GM19099 (cell line): ENCODE results near the gene CD3D.

Experiments used
- POLR2A ChIP-seq: IDR thresholded peaks from 3 replicates; pipeline ENCODE4 v1.6.1; 2011; ENCODE audit warnings: low read depth; ENCODE audit not compliant: insufficient read length; ENCODE audit errors: extremely low read depth

The CD3D gene

DNA sequence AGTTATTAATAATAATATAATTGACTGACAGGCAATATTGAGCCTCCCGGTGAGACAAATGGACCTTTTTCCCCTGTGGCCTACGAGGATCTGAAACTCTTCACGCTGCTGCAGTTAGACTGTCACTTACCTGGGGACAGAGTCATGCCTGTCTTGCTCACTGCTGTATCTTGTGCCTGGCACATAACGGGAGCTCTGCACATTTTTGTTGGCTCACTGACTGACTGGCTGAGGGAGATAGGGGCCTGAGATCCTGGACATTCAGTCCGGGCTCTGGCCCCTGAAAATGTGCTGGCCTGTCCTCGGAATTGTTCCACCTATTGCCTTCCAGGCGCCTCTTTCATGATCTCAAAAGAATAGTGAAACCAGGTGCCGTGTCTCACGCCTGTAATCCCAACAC is 743 bp upstream of the CD3D start:
- no peak for TF ChIP-seq POLR2A

DNA sequence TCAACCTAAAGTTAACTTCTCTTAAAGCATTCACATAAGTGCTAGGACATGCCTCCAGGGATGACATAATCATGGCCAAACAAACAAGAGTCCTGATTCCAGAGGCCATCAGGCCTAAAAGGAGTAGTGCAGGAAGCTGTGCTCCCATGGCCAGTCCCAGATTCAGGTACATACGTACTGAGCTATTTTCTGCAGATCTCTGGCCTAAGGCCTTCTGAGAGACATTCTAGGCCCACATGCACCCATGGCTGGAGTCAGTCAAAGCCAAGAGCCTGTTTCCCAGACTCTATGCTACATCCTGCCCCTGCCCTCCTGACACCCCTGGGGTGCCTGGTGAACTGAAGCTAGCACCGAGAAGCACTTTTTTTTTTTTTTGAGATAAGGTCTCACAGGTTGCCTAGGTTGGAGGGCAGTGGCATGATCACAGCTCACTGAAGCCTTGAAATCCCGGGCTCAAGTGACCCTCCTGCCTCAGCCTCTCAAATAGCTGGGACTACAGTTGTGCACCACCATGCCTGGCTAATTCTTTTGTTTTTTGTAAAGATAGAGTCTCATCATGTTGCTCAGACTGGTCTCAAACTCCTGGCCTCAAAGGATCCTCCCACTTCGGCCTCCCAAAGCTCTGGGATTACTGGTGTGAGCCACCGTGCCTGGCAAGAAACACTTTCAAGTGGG is 553 bp downstream of the CD3D start:
- TF ChIP-seq POLR2A, result no peak

DNA sequence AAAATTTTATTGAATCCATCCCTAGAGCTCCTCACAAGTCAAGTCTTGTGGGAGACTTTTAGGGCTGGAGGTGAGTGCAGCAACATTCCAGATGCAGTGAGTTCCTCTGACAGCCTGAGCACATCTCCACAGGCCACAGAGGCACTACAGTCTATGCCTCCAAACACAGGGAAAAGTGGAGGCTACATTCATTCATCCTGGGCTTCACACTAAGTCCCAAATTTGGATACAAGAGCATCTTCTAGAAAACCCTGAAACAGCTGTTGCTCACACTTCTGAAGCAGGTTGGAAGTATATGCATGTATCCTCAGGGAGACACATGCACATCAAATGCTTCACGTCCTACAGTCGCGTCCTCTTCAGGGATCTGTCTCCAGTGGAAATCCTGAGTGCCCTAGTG is 1.2 kb downstream of the CD3D start:
- no peak for TF ChIP-seq POLR2A

DNA sequence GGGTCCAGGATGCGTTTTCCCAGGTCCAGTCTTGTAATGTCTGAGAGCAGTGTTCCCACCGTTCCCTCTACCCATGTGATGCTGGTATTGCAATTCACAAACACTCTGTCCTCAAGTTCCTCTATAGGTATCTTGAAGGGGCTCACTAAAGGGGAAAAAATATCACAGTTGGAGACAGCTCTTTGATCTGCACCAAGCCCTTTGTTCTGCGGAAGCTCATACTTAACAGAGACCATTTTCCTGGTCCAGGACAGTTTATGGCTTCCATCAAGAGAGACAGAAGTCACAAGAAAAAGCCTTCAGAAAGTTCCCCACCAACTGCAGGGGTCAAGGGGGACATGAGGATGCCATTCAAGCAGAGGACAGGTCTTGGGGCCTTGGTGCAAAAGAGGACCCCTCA is 2.1 kb downstream of the CD3D start:
- no peak for TF ChIP-seq POLR2A

DNA sequence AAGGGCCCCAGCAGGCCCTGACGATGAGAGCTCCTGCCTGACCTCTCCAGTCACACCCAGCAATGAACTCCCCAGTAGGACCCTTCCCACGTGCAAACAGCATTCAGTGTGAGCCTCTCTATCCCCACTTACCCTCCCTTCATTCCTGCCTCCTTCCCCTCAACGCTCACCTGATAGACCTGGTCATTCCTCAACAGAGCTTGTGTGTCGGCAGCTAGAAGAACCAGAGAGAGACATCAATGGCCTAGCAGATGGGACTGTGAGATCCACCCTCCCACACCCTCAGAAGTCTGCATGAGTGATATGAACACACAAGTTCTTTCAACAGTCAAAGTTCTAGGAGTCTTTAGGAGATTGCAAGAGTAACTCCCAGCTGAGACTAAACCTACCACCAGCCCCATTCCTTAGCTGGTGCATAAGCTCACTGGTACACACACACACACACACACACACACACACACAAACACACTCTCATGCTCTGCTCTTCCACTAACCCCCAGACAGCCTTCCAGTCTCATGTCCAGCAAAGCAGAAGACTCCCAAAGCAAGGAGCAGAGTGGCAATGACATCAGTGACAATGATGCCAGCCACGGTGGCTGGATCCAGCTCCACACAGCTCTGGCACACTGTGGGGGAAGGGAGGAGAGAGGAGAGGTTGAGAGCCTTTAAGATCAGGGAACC is 3.1 kb downstream of the CD3D start:
- no peak for TF ChIP-seq POLR2A

DNA sequence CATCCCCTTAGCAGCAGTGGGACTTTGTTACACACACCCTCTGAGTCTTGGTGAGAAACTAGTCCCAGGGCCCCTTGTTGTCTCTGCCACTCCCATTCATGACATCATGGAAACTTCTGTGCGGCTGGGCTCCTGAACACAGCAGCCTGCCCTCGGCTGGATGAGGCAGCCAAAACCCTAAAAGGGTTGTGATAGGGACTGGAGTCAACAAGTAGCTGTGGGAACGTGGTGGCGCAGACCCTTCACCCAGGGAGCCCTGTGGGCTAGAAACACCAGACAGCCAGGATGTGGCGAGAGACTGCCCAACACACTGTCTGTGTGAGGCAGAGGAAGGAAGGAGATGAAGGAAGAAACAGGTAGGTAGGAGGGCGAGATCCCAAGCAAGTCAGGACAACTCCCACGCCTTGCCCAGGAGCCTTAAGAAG is 3.9 kb downstream of the CD3D start:
- no peak for TF ChIP-seq POLR2A

DNA sequence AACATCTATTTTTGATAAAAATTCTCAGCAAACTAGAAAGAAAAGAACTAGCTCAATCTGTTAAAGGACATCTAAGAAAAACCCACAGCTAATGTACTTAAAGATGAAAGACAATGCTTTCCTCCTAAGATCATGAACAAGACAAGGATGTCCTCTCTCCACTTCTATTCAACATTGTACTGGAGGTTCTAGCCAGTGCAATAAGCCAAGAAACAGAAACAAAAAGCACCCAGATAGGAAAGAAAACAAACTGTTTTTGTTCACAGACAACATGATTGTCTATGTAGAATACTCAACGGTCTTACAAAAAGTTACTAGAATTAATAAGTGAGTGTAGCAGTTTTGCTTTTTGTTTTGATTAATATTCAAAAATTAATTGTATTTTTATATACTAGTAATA is 7.8 kb downstream of the CD3D start:
- TF ChIP-seq POLR2A, result no peak

DNA sequence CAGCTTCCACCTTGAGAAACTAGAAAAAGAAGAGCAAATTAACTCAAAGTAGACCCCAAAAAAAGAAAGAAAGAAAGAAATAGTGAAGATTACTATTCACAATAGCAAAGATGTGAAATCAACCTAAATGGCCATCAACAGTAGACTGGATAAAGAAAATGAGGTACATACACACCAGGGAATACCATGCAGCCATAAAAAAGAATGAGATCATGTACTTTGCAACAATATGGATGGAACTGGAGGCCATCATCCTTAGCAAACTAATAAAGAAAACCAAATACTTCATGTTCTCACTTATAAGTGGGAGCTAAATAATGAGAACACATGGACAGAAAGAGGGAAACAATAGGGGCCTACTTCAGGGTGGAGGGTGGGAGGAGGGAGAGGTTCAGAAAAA is 13.8 kb downstream of the CD3D start:
- no peak for TF ChIP-seq POLR2A

DNA sequence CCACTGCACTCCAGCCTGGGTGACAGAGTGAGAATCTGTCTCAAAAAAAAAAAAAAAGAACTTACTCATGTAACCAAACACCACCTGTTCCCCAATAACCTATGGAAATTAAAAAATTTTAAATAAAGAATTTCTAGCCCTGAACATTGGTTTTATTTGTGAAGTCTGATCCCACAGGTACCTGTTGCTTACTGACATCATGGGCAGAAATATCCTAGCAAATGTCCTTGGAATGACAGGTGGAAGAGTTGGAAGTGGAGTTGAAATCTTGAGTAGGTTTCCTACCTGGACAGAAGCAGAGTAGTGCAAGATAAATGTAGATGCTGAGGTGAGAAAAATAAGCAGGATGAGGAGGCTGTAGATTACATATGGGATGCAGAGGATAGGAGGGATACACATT is 17.2 kb downstream of the CD3D start:
- TF ChIP-seq POLR2A, result no peak

DNA sequence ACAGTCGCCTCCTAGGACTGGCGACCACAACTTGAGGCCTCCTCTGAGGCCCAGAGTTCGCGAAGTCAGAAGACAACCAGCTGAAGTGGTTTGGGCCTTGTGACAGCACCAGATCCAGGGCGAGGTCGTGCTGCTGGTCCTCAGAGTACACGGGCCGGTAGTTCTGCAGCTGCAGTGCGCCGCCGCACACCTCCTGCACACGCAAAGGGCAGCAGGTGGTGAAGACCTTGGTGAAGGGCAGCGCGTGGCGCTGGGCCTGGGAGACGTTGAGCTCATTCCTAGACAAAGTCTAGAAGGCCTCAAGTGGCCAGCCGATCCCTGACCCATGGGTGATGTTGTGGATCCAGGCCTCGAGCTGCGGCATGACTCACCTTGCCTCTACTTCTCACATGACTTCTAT is 19.8 kb downstream of the CD3D start:
- TF ChIP-seq POLR2A, result no peak

DNA sequence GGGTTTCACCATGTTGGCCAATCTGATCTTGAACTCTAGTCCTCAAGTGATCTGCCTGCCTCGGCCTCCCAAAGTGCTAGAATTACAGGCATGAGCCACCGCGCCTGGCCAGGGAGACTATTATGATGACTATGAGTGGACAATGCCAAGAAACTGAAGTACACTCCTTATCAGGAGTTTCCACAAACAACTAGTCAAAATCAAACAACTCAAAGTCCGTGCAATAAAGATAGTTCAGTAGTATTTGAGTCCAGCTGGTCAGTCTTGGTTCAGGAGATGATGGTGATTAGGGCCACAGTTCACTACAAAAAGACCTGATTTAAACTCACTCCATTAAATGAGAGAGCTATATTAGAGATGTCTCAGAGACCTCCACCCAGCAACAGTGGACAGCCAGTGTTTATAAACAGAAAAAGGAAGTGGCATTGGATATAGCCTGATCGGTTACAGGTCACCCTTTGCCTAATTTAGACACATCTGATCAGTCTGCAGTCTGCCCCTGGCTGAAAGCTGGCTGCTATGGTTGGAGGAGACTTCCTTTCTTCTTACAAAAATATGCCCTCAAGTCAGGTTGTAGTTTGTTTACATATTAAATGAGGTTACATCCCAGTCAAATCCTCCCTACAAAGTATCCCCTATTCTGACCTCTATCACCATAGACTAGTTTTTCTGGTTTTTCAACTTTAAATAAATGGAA is 21.0 kb downstream of the CD3D start:
- TF ChIP-seq POLR2A, result no peak

DNA sequence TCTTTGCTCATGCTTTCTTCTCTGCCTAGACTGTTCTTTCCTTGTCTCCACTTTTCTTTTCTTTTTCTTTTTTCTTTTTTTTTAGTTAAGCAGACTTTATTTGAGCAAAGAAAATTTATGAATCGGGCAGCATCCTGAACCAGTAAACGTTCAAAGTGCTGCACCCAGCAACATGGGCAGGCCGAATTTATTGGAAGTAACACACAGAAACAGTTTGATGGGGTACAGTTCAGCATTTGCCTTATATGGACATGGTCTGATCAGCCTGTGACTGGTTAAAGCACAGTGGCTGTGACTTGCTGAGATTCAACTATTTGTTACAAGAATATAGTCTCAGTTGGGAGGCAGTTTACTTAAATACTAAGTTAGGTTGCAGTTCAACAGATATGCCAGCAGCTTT is 22.0 kb downstream of the CD3D start:
- TF ChIP-seq POLR2A, result no peak

DNA sequence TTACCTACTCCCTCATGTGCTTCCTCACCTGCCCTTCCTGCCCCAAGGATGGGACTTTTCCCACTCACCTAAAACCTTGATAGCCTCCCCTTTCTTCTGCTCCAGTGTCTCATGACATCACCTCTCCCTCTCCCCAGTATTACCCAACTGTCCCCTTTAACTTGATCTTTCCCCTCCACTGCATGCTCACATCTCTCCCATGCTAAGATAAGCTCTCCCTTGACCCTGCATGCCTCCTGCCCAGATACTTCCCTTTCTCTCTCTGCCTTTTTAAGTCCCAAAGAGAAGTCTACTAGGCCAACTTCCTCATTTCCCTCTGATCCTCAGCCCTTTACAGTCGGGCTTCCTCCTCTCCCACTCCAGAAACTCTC is 23.2 kb downstream of the CD3D start:
- no peak for TF ChIP-seq POLR2A

DNA sequence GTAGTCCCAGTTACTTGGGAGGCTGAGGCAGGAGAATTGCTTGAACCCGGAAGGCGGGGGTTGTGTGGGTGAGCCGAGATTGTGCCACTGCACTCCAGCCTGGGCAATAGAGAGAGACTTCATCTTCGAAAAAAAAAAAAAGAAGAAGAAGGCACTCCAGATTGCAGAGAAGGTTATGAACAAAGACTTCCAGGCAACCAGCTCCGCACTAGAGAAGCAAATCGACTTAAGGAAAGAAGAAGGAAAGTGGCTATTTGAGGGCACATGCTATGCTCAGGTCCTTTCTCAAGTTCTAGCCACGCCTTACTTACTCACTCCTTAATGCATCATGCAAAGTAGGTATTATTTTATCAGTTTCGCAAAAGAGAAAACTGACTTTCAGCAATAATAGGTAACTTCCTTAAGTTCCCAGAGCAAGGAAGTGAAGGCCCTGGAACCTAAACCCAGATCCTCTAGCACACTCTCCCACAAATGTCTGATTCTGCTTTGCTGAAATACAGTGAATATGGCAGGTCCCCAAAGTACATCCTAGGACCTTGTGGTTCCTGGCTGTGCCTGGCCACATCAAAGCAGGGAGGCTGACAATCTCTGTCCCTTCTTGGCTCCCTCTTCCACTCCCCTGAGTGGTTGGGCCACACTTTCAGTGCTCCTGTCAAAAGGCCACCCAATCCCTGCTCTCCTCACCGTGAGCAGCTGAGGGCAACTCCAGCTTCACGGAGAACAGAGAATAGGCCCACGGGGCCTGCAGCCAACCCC is 23.7 kb downstream of the CD3D start:
- TF ChIP-seq POLR2A, result no peak

DNA sequence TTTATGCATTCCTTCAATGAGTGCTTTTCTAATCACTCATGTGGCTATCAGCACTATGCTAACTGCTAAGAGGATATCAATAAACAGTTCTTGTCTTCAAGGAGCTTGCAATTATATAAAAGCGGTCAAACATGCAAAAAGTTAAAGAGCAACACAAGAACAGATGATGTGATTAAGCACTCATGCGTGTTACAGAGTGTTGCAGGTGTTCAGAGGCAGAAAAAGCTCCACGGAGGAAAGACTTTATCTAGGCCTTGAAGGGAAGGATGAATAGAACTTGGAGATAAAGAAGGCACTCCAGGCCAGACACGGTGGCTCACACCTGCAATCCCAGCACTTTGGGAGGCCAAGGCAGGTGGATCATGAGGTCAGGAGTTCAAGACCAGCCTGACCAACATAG is 24.4 kb downstream of the CD3D start:
- no peak for TF ChIP-seq POLR2A
